Measurements from ENCODE around the gene LY6G6F.

LY6G6F gene

GRCh38 chr6:31706599-31706998 is at the start of gene LY6G6F:
Gene LY6G6F (plus strand): TSS chr6:31706866. CDS start chr6:31706907, 41 bp downstream.
- in situ Hi-C loops (cut with MboI; ENCODE audit: low sequenced_read_pairs), result no loop called here

GRCh38 chr6:31657406-31658157 is 49.1 kb upstream of the LY6G6F start:
- in situ Hi-C loops (cut with MboI; ENCODE audit: low sequenced_read_pairs), result no loop called here

- in situ Hi-C loops (cut with MboI; ENCODE audit: low sequenced_read_pairs), result no loop called here
Measured at GRCh38 chr6:31658158-31658688, 48.4 kb upstream of the LY6G6F start.

GRCh38 chr6:31658983-31659648 is 47.5 kb upstream of the LY6G6F start:
- in situ Hi-C loops (cut with MboI; ENCODE audit: low sequenced_read_pairs), result no loop called here

- in situ Hi-C loops (cut with MboI; ENCODE audit: low sequenced_read_pairs), result no loop called here
Measured at GRCh38 chr6:31659649-31660380, 46.9 kb upstream of the LY6G6F start.

- in situ Hi-C loops (cut with MboI; ENCODE audit: low sequenced_read_pairs), result no loop called here
Measured at GRCh38 chr6:31660381-31661261, 46.0 kb upstream of the LY6G6F start, which contains the start of gene C6orf47. Gene C6orf47 (minus strand): TSS chr6:31660778. CDS start chr6:31659947, 831 bp downstream.

GRCh38 chr6:31661262-31662123 is 45.2 kb upstream of the LY6G6F start:
- in situ Hi-C loops (cut with MboI; ENCODE audit: low sequenced_read_pairs), result no loop called here

GRCh38 chr6:31662124-31662723 is 44.4 kb upstream of the LY6G6F start:
- in situ Hi-C loops (cut with MboI; ENCODE audit: low sequenced_read_pairs), result no loop called here

GRCh38 chr6:31663126-31663960 is 43.3 kb upstream of the LY6G6F start:
- in situ Hi-C loops (cut with MboI; ENCODE audit: low sequenced_read_pairs), result no loop called here

- in situ Hi-C loops (cut with MboI; ENCODE audit: low sequenced_read_pairs), result no loop called here
Measured at GRCh38 chr6:31663961-31664789, 42.5 kb upstream of the LY6G6F start.

GRCh38 chr6:31664790-31665500 is 41.7 kb upstream of the LY6G6F start, which contains the start of gene GPANK1:
Gene GPANK1 (minus strand): TSS chr6:31664997. CDS start chr6:31664478, 519 bp downstream.
- in situ Hi-C loops (cut with MboI; ENCODE audit: low sequenced_read_pairs), result no loop called here

GRCh38 chr6:31665501-31666336 is 40.9 kb upstream of the LY6G6F start, which contains the start of gene CSNK2B:
Gene CSNK2B (plus strand): TSS chr6:31666080. CDS start chr6:31666832, 752 bp downstream.
- in situ Hi-C loops (cut with MboI; ENCODE audit: low sequenced_read_pairs), result no loop called here

GRCh38 chr6:31666337-31666965 is 40.2 kb upstream of the LY6G6F start:
- in situ Hi-C loops (cut with MboI; ENCODE audit: low sequenced_read_pairs), result no loop called here

GRCh38 chr6:31669676-31670075 is 37.0 kb upstream of the LY6G6F start, which contains the start of gene LY6G5B:
Gene LY6G5B (plus strand): TSS chr6:31669976. CDS start chr6:31670951, 975 bp downstream.
- in situ Hi-C loops (cut with MboI; ENCODE audit: low sequenced_read_pairs), result no loop called here

All from hTERT RPE-1 (cell line).